NCI-H2171 (cell line): ENCODE data around the gene CD55.
A peak's percentile ranks its signal among the peaks of the same experiment; 100 is the strongest.

ENCODE experiments used
- DNase-seq: peaks from one replicate; lab custom pipeline; 2025; lab: John Stamatoyannopoulos, UW

Gene CD55

DNA sequence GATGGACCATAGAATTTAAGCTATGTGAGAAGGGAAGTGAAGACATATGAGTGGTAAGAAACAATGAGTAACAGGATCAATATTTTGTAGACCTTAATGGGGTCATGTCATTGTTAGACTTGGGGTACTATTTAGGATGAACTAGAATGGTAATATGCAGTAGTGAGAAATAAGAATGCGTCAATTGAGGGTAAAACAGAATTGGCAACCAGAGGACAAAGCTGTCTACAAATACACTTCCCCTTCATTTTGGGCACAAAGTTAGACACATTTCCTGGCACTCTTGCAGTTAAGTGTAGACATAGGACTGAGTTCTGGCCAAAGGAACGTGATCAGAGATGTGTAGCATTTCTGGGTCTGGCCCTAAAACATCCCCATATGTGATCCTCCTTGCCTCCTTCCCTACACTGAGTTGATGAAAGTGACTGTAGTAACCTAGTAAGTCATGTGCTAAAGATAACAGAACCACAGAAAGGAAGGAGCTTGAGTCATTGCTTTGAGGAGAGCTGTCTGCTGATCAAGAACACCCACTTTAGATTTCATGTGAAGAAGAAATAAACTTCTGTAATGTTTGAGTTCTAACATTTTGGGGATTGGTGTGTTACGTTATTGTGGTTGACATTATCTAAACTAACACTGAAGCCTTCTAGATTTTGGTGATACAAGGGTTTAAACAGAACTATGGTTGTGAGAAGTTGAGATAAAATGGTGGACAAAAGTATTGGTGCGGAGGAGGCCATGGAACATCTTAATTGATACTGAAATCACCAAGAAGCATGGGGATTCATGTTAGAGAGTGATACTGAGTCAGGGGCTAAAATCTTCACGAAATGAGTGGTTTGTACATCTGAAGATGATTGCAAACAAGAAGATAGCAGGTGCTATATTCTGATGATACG is 41.7 kb downstream of the CD55 start:
- no peak for DNase-seq

DNA sequence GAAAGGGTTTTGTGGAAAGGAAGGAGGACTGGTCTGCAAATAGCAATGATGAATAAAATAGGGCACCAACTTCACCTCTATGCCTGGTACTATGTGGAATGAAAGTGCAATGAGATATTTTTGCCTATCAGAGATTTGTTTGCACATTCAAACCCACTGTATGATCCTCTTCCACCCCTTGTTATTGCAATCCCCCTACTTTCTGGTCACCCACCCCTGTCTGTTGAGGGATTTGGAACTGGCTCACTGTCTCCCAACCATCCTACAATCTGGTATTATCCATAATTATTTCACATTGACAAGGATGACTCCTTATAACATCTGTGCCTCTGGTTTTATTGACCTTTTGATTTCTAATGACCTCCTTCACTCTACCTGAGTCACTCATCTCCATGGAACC is 42.4 kb downstream of the CD55 start:
- DNase-seq, result no peak

DNA sequence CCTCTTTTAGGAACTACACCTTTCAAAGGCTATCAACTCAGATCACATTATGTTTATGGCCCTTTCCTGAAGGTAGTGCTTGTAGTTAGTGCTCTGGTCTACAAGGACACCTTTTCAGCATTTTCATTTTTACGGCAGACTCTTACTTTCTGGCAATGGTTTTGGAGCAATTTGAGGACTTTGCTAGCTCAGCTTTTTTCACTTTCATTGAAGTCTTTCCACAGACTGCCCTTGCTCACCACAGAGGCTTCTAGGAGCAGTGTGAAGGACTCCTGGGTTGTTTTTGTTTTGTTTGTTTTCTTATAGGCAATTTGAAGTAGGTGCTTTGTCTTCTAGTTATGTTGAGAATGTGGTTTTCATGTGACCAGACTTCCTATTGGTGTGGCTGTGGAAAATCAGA is 43.1 kb downstream of the CD55 start:
- no peak for DNase-seq

- DNase-seq, result no peak
These were observed 43.6 kb downstream of the CD55 start for GRCh38 chr1:207365063-207365462.

DNA sequence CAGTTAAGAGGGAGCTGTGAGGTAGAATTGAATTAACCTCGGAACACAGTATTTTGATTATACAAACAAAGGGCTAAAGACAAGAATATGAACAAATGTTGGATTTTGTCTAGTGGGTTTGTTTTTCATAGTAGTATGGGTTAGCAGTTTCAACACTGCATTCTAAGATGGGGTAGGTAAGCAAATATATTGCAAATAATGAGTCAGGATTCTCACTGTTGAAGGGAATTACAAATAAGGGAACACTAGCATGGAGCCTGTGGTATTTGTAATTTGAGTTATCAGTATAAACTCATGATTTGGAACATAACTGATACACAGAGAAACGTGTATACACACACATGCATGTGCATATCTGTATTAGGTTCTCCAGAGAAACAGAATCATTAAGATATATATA is 44.5 kb downstream of the CD55 start:
- no peak for DNase-seq

DNA sequence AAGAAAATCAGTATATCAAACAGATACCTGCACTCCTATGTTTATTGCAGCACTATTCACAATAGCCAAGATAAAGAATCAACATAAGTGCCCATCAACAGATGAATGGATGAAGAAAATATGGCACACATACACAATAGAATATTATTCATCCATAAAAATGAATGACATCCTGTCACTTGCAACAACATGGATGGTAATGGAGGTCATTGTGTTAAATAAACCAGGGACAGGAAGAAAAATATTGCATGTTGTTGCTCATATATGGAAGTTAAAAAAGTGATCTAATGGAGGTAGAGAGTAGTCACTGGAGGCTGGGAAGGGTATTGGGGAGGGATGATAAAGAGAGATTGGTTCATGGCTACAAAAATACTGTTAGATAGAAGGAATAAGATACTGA is 67.2 kb downstream of the CD55 start:
- DNase-seq, result no peak

DNA sequence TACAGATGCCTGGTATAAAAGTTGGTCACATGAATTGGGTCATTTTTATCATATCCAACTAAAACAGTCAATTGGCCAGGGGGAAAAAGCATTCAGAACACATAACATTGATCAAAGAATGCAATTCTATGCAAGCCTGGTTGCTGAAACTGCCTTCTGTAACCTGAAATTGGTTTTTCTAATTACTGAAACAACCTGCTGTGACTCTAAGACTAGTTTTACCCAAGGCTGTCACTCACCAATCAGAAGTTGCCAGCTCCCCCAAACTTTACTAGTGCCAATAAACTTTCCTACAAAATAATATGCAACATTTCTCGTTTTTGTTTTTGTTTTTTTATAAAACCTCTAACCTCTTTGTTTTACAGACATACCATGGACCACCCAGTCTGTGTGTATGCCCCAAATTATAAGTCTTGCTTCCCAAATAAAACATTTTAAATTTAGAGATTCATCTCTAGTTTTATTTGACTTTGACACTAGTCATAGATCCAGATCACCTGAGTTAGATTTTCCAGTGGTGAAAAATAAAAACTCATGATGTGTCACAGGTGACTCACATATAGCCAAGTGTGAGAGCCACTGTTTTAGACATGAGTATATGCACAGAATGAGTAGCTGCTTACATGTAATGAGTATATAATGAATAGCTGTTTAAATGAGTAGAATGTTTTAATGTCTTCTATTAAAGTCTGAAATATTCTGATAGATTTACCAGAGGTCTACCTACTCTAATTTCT is 68.4 kb downstream of the CD55 start:
- DNase-seq, result no peak

DNA sequence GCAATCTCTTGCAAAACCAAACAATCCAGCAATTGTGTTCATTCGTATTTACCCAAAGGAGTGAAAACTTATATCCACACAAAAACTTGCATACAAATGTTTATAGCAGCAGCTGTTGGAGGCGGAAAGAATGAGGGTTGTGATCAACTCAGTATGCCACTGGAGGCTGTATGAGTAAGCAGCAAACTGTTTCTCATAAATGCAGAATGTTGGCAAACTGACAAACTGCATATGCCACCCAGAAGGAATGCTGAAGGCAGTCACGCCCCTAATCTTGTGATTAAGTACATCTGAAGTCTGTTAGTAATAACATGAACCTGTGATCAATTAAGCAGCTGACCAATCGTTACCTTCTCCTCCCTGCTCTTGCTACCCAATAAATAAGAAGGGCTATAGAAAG is 72.1 kb downstream of the CD55 start:
- no peak for DNase-seq

DNA sequence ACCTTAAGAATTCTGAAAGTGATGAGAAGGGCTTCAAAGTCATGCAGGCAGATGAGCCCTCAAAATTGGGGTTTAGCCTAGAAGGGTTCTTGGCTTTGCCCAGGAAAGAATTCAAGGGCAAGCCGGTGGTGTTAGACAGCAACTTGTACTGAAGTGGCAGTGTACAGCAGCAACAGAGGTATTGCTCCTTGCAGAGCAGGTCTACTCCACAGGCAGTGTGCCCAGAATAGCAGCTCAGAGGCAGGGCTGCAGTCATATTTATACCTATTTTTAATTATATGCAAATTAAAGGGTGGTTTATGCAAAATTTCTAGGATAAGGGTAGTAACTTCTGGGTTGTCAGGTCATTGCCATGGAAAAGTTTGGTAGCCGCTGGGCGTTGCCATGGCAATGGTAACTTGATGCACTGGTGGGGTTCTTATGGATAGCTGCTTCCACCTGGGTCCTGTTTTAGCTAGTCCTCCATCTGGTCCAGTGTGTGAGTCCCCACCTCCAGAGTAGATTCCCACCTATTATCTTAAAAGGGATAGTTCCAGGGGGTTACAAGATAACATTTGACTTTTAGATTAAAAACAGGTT is 74.8 kb downstream of the CD55 start:
- no peak for DNase-seq

GRCh38 chr1:207397525-207397926 is 76.0 kb downstream of the CD55 start:
- DNase-seq, result no peak

DNA sequence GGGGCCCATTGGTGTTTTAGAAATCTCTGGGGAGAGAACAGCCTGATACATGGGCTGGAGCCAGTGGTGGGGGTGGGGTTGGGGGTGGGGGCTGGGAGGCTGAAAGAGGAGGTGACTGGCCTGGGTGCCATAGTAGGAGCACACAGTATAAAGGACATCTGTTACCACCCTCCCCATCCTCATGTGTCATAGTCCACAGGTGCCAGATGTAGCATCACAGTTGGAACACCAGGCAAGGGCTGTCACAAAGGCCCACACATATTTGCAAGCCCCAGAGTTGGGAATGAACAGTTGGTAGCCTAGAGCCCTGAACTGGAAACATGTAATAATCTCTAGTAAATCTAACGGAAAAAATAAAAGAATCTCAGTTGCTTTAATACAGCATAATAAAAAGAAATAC is 77.5 kb downstream of the CD55 start:
- peak; percentile 16 for DNase-seq

DNA sequence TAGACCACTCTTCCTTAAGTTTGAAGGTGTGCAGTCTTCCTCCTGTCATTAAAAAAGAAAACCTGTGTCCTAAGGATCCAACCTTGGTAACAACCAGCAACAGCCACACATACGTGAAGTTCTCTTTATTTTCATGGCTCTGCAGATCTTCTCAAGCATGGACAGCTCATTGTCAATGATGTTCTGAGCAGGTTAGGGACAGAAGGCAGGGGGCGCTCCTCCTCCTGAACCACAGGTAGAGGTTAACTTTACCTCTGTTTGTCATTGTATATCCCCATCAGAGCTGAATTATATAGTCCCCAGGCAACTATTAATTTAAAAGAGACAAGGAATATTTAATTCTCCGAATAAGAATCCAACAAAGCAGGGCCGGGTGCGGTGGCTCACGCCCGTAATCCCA is 80.1 kb downstream of the CD55 start:
- no peak for DNase-seq

DNA sequence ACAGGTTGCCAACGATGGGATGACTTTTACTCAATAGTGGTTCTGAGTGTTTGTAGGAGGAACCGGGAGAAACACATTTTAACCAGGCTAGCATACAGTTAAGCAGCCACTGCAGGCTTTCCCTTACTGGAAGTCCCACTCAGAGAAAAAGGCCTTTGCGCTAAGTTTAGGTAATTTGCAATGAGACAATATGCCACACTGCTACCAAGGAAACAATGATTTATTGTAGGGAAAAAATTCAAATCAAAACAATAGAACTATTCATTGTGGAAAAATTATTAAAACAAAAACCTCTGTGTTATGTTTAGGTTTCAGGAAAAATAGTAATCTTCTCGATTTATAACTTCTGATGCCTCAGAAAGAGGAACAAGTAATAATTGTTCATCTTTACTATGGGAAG is 81.3 kb downstream of the CD55 start:
- DNase-seq, result no peak

DNA sequence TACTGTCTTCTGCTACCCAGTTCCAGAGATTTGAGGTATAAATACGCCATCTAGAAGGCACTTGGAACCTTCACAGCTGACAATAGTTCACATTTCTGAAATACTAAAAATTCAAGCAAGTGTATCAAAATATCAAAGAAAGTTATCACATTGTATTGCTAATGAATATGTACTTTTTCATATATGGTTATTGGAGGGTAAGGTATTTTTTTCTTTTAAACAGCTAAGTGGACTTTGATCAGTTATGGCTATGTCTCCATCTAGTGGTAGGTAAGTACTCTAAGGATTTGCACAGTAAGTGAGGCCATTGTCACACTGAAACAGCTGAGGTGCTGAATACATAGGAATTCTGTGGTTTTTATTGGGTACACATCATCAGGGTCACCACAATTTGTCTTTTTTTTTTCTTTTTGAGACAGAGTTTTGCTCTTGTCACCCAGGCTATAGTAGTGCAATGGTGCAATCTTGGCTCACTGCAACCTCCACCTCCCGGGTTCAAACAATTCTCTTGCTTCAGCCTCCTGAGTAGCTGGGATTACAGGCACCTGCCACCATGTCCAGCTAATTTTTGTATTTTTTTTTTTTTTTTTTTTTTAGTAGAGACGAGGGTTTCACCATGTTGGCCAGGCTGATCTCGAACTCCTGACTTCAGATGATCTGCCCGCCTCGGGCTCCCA is 83.5 kb downstream of the CD55 start:
- peak; percentile 15 for DNase-seq

DNA sequence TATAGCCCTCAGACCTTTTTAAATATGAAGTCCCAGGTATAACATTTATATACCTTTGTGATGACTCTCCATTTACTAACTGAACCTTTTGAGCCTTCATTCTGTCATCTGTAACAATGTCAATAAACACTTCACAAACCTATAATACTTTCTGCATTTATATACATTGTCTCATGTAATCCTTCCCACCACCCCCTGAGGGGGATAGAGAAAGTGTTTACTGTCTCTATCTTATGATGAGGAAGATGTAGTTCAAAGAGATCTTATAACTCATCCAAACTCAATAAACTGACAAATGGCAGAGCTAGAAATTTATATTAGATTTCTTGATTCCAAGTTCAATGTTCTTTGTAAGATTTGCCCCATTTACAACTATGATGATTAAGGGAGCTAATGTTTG is 84.3 kb downstream of the CD55 start:
- DNase-seq, result no peak

GRCh38 chr1:207407655-207408260 is 86.3 kb downstream of the CD55 start:
- no peak for DNase-seq
